IPS-20b (cell line): ENCODE measurements around the gene CMTM4.
"Not testable (repeated sequence)": the region's sequence is repeated elsewhere in the genome, so short reads cannot be mapped to it uniquely, and the experiment has no call there.

Source experiments
- H3K27ac ChIP-seq: one replicate; pipeline ENCODE4 v1.5.1; 2013; ENCODE audit warnings: low read length
- H3K27me3 ChIP-seq: 2 replicates; pipeline ENCODE4 v1.6.1; 2013; ENCODE audit warnings: mild to moderate bottlenecking, low read length, inconsistent platforms; ENCODE audit not compliant: insufficient read depth
- H3K36me3 ChIP-seq: 2 replicates; pipeline ENCODE4 v1.6.1; 2013; ENCODE audit warnings: low read depth, mild to moderate bottlenecking, inconsistent platforms, low read length, moderate library complexity; ENCODE audit not compliant: insufficient read depth
- H3K4me1 ChIP-seq: 2 replicates; pipeline ENCODE4 v1.6.1; 2013; ENCODE audit warnings: mild to moderate bottlenecking, control low read depth, inconsistent platforms, low read length, moderate library complexity; ENCODE audit not compliant: insufficient read depth
- H3K4me3 ChIP-seq: 2 replicates; pipeline ENCODE4 v1.5.1; 2013; ENCODE audit warnings: mild to moderate bottlenecking, low read length, inconsistent platforms
- H3K9ac ChIP-seq: 2 replicates; pipeline ENCODE4 v1.6.1; 2013; ENCODE audit warnings: low read depth, mild to moderate bottlenecking, inconsistent platforms, low read length, moderate library complexity
- H3K9me3 ChIP-seq: 2 replicates; pipeline ENCODE4 v1.6.1; 2013; ENCODE audit warnings: mild to moderate bottlenecking, low read depth, low read length, inconsistent platforms; ENCODE audit not compliant: insufficient read depth

Gene CMTM4

GRCh38 chr16:66619534-66620428 lies 76.8 kb downstream of the CMTM4 start:
- Histone ChIP-seq H3K9ac (no peak overlapping the region), H3K4me3 (no peak overlapping the region), H3K9me3 (no peaks in the 10 kb centered on the region), H3K27ac (no peak overlapping the region), H3K27me3 (no peaks in the 10 kb centered on the region; the same call in 1 of the 2 replicates), H3K4me1 (peaks cover 21% of the 10 kb centered on the region), H3K36me3 (peaks cover 50% of the 10 kb centered on the region)

GRCh38 chr16:66618588-66619375 lies 77.8 kb downstream of the CMTM4 start:
- H3K27me3 ChIP-seq, result no peaks in the 10 kb centered on the region; the same call in 1 of the 2 replicates
- H3K27ac ChIP-seq, result no peak overlapping the region
- H3K36me3 ChIP-seq, result peaks cover 60% of the 10 kb centered on the region
- H3K9ac ChIP-seq, result no peak overlapping the region
- no peak overlapping the region for H3K4me3 ChIP-seq
- no peaks in the 10 kb centered on the region for H3K9me3 ChIP-seq
- H3K4me1 ChIP-seq, result peaks cover 21% of the 10 kb centered on the region

DNA sequence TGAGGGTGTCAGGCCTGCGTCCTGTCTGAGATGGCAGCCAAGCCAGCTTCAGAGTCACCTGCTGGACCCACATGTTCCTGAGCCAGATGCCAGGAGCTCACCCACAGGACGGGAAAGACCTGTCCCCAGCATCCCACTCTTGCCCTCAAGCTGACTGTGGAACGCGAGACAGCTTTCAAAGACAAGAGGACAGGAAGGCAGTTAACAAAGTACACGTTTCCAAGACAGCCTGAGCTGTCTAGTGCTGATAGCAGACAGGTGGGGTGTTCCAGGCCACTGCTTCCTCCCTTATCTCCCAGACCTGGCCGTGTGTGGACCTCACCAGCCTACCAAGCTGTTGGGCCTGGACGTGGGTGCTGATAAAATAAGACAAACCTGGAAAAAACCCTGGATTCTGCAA lies 78.8 kb downstream of the CMTM4 start:
- H3K36me3 ChIP-seq, result peaks cover 66% of the 10 kb centered on the region
- H3K27me3 ChIP-seq, result no peaks in the 10 kb centered on the region; the same call in 1 of the 2 replicates
- no peaks in the 10 kb centered on the region for H3K9me3 ChIP-seq
- H3K4me3 ChIP-seq, result no peak overlapping the region
- H3K27ac ChIP-seq, result no peak overlapping the region
- peaks cover 21% of the 10 kb centered on the region for H3K4me1 ChIP-seq
- no peak overlapping the region for H3K9ac ChIP-seq

- no peaks in the 10 kb centered on the region for H3K9me3 ChIP-seq
- H3K4me1 ChIP-seq, result peaks cover 21% of the 10 kb centered on the region
- H3K27me3 ChIP-seq, result no peaks in the 10 kb centered on the region; the same call in 1 of the 2 replicates
- no peak overlapping the region for H3K27ac ChIP-seq
- peaks cover 65% of the 10 kb centered on the region for H3K36me3 ChIP-seq
- H3K9ac ChIP-seq, result no peak overlapping the region
- H3K4me3 ChIP-seq, result no peak overlapping the region; the same call in 1 of the 2 replicates
Observed at GRCh38 chr16:66617010-66617434, 79.5 kb downstream of the CMTM4 start.

- Histone ChIP-seq H3K4me3 (no peak overlapping the region; the same call in 1 of the 2 replicates), H3K36me3 (peaks cover 65% of the 10 kb centered on the region), H3K4me1 (peaks cover 21% of the 10 kb centered on the region), H3K27ac (no peak overlapping the region), H3K9me3 (no peaks in the 10 kb centered on the region), H3K27me3 (no peaks in the 10 kb centered on the region; the same call in 1 of the 2 replicates), H3K9ac (no peak overlapping the region)
Observed at GRCh38 chr16:66616592-66616991, 80.0 kb downstream of the CMTM4 start.

DNA sequence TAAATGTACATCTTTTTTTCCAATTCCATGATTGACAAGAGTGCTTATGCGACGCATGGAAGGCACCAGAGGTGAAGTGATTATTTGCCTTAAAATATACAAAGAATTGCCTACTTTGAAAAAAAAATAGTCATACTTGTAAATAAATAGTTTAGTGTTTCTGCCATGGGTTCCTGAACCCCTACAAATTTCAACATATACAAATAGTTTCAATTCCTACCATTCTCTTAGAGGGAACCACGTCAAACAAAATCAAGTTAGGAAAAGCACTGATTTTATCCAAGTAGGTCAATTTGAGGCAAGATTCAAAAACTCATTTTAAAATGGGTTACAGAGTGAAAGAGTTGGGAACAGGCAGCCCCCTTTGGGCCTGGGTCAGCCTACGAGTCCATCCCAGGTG lies 80.4 kb downstream of the CMTM4 start:
- Histone ChIP-seq H3K9me3 (no peaks in the 10 kb centered on the region), H3K4me1 (peaks cover 21% of the 10 kb centered on the region), H3K9ac (no peak overlapping the region), H3K27ac (no peak overlapping the region), H3K4me3 (no peak overlapping the region), H3K36me3 (peaks cover 65% of the 10 kb centered on the region), H3K27me3 (no peaks in the 10 kb centered on the region; the same call in 1 of the 2 replicates)

GRCh38 chr16:66614161-66614802 lies 82.3 kb downstream of the CMTM4 start:
- peaks cover 76% of the 10 kb centered on the region for H3K36me3 ChIP-seq
- H3K27me3 ChIP-seq, result no peaks in the 10 kb centered on the region; the same call in 1 of the 2 replicates

DNA sequence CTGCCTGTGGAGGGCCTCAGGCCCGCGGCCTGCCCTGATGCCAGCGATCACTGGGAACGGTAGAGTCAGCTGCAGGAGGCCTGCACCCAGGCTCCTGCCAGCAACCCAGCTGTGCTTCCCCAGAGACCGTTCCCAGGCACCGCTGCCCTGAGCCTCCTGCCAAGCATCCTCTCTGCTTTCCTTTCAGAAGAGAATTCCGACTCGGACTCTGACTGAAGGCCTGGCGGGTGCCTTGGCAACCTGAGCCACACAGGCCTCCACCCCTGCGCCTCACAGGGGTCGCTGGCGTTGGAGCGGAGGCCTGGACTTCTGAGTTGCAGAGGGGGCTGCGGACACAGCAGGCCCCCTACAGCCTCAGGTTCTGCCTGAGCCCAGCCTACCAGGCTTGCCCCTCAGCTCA lies 84.1 kb downstream of the CMTM4 start:
- peaks cover 17% of the 10 kb centered on the region for H3K4me1 ChIP-seq
- H3K36me3 ChIP-seq, result peaks cover 69% of the 10 kb centered on the region

More at GRCh38 chr16:66614161-66614802, 82.3 kb downstream of the CMTM4 start:
- H3K27ac ChIP-seq, result no peak overlapping the region
- H3K9me3 ChIP-seq, result no peaks in the 10 kb centered on the region
- peaks cover 21% of the 10 kb centered on the region for H3K4me1 ChIP-seq
- no peak overlapping the region for H3K9ac ChIP-seq
- no peak overlapping the region for H3K4me3 ChIP-seq

GRCh38 chr16:66611911-66612310 lies 84.6 kb downstream of the CMTM4 start:
- H3K27ac ChIP-seq, H3K9ac ChIP-seq, H3K27me3 ChIP-seq, H3K4me3 ChIP-seq, H3K9me3 ChIP-seq: not testable (repeated sequence)
- peaks cover 69% of the 10 kb centered on the region for H3K36me3 ChIP-seq
- peaks cover 12% of the 10 kb centered on the region for H3K4me1 ChIP-seq

More for the DNA sequence above, 84.1 kb downstream of the CMTM4 start:
- H3K9ac ChIP-seq, result no peak overlapping the region
- H3K27me3 ChIP-seq, result no peaks in the 10 kb centered on the region
- H3K4me3 ChIP-seq, result no peak overlapping the region
- no peaks in the 10 kb centered on the region for H3K9me3 ChIP-seq
- H3K27ac ChIP-seq, result no peak overlapping the region

DNA sequence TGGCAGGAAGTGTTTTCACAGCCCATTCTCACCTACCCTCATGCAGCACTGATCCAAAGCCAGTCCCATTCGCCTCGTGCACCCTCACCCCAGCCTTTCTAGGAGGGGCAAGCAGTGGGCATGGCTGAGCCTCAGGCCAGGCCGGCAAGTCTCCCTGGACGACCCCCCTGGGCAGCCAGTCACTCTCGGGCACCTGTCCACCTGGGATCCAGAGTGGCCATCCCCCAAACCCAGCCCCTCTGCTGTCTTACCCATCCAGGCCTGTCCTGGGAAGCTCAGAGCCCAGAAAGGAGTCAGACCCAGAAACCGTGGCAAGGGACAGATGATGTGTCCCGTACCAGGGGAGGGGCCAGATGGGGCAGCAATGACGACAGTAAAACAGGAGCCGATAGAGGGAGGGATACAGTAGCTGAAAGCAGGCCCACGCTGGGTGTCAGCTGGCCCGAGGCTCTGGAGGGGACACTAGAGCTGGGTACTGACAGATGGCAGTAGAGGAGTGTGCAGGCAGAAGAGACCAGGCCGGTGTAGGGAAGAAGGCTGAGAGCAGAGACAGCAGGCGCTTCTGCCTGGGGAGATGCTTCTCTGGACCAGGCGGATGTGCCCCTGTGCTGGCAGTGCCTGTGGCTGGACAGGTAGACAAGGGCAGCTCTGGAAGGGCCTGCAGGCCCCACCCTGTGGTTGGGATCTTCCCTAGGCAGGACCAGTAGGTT lies 86.3 kb downstream of the CMTM4 start:
- H3K9ac ChIP-seq, result no peak overlapping the region
- H3K27ac ChIP-seq, result no peak overlapping the region

DNA sequence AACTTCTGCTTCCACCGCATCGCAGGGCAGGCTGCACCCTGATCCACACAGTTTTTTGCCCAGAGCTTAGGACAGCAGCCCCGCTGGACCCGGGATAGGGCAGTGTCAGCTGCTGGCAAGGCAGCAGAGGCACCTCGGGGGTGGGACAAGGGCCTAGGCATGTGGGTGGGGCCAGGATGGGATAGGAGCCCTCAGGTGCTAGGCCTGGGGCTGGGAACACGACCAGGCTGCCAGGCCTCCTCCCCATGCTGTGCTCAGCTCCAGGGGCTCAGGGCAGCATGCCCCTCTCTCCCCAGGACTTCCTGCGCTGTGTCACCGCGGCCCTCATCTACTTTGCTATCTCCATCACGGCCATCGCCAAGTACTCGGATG lies 87.4 kb downstream of the CMTM4 start:
- no peak overlapping the region for H3K27ac ChIP-seq
- no peaks in the 10 kb centered on the region for H3K27me3 ChIP-seq
- peaks cover 52% of the 10 kb centered on the region for H3K36me3 ChIP-seq
- H3K9ac ChIP-seq, result peak overlapping the region; percentile 62; the same call in 1 of the 2 replicates
- H3K4me3 ChIP-seq, result no peak overlapping the region
- peaks cover 8% of the 10 kb centered on the region; the same call in 1 of the 2 replicates for H3K4me1 ChIP-seq
- H3K9me3 ChIP-seq, result no peaks in the 10 kb centered on the region

More for the DNA sequence above, 86.3 kb downstream of the CMTM4 start:
- H3K4me3 ChIP-seq, result no peak overlapping the region
- H3K36me3 ChIP-seq, result peaks cover 64% of the 10 kb centered on the region
- H3K4me1 ChIP-seq, result peaks cover 8% of the 10 kb centered on the region; the same call in 1 of the 2 replicates
- no peaks in the 10 kb centered on the region for H3K27me3 ChIP-seq
- H3K9me3 ChIP-seq, result no peaks in the 10 kb centered on the region
